Fibroblast of villous mesenchyme (primary cell): Measurements from ENCODE around the gene CEND1. TPM values are rescaled to one million over a fixed set of nuclear protein-coding genes. Genes with fewer than 3 reads are reported as not detected.

ENCODE experiments used
- DNase-seq: peaks from one replicate; pipeline ENCODE4 v3.0.0-alpha.2; 2010; ENCODE audit warnings: low read depth
- H3K4me3 ChIP-seq: 2 replicates; pipeline ENCODE4 v1.5.1; 2011; ENCODE audit warnings: low read depth, mild to moderate bottlenecking, low read length
- CTCF ChIP-seq: IDR thresholded peaks from 2 replicates; pipeline ENCODE4 v1.5.1; 2012; ENCODE audit warnings: low read depth, mild to moderate bottlenecking, low read length; ENCODE audit not compliant: insufficient read depth
- total RNA-seq: library from RNA; depleted of rRNA; stranded (reverse); fragments of >200 nt; gene quantifications from 2 replicates; pipeline ENCODE4 v1.2.3, GENCODE V29; 2012

The CEND1 gene
- total RNA-seq, 1 donor = 0.43 TPM

GRCh38 chr11:803770-804598 lies 14.1 kb upstream of the CEND1 start:
- H3K4me3 ChIP-seq = peak overlapping the region; percentile 68
- no peak for DNase-seq
- no peak for TF ChIP-seq CTCF

DNA sequence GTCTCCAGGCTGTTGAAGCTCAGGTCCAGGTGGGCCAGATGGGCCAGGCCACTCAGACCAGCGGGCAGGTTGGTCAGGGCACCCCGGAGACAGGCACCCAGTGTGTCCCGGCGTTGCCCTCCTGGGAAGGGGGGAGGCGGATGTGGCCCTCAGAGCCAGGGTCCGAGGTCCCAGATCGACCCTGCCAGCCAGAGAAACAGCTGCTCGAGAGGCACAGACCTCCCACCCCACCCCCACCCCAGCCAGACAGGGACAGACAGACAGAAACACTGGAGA lies 13.5 kb upstream of the CEND1 start:
- DNase-seq = no peak
- peak overlapping the region; percentile 68 for H3K4me3 ChIP-seq
- no peak for TF ChIP-seq CTCF

DNA sequence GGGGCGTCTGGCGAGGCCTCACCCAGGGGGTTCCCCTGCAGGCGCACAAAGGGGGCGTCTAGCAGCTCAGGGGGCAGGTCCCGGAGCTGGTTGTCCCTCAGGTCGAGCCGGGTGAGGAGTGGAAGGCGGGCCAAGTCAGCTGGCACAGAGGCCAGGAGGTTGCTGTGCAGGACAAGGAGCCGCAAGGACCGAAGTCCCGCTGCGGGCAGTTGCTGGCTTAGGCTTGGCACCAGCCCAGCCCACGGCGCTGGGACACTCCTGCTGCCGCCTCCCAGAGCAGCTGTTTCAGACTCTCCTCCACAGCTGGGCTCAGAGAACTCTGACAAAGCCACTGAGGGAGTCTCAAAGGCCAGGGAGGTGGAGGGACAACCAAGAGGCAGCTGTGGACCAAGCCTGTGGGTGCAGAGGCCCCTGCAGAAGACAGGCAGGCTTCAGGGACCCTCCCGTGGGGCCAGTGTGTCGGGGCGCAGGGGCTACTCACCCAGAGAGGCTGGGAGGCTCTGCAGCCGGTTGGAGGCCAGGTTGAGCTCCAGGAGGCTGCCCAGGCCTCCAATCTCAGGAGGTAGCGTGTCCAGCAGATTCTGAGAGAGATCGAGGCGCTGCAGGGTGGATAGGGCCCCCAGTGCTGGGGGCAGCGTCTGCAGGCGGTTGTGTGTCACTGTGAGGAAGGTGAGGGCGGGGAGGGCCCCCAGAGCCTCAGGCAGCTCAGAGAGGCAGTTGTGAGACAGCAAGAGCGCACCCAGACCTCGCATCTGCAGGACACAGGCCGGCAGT lies 13.0 kb upstream of the CEND1 start:
- TF ChIP-seq CTCF = no peak
- no peak overlapping the region for H3K4me3 ChIP-seq
- no peak for DNase-seq

DNA sequence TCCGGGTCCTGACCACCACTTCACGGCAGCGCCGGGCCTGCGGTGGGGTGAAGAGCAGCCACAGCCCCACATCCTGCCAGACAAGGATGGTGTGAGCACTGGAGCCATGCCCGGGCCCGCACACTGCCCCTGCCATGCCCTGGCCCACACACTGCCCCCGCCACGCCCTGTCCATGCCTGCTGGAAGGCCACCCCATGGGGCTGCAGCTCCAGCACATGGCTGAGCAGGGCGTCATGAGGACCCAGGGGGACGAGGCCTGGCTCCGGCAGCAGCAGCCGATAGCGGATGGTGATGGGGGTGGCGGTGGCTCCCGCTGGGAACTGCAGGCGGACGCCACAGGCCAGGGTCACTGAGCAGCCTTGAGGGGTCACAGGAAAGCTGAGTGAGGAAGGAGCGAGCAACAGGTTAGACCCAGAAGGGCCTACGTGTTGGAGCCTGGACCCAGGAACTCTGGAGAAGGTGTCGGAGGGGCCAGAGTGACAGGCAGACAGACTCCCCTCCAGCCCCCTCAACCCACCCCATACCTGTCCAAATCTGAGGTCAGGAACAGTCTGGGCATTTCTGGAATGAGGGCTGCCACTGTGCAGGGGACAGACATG lies 12.2 kb upstream of the CEND1 start:
- no peak for DNase-seq
- H3K4me3 ChIP-seq = no peak overlapping the region
- no peak for TF ChIP-seq CTCF

DNA sequence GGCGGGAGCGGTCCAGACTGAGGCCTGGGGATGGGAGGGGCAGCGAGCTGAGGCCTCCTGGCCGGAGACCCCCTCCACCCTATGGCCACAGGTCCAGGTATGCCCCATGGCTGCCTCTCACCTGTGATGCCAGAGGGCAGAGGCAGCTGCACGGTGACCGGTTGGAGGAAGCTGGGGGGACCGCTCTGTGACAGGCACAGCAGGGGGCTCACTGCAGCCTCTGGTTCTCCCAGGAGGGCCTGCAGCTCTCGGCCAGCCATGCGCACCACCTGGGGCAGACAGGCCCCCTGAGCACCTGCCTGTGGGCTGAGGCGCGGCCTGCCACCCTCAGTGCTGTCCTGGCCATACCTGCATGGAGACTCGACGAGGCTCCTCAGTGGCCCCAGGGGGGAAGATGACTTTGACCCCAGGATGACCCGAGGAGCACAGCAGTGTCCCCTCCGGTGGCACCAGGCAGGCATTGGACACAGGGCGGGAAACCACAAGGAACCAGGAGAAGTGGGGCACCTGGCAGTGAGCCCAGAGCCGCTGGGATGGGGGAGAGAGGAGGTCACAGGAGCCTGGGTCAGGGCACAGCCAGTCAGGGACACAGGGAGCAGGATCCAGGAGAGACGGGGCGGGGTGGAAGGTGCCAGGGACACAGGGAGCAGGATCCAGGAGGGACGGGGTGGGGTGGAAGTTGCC lies 11.3 kb upstream of the CEND1 start:
- no peak for TF ChIP-seq CTCF
- no peak overlapping the region for H3K4me3 ChIP-seq

DNA sequence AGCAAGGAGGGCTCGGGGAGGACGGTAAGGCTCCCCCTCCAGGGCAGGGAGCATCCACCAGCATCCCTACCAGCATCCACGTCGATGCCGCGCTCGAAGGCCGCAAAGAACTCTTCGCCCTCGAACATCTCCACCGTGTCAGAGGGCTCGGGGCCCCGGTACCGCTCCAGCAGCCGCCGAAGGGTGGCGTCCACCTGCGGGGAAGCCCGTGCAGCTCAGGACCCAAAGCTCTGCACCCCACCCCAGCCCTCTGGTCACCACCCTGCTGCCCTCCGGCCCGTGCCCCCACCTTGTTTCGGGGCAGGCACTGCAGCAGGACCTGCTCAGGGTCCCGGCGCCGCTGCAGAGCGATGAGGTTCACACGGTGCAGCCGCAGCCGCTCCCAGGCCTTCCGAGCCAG lies 10.6 kb upstream of the CEND1 start:
- no peak for DNase-seq
- no peak for TF ChIP-seq CTCF
- H3K4me3 ChIP-seq = no peak overlapping the region

More for the DNA sequence above, 11.3 kb upstream of the CEND1 start:
- no peak for DNase-seq
